Panc1 (cell line): ENCODE measurements around the gene TMEFF2. TPM values are rescaled to one million over a fixed set of nuclear protein-coding genes. Genes with fewer than 3 reads are reported as not detected.

Experiments used
- ATAC-seq: fragments of 200-7000 bp; cut with Tn5 transposase; 2 replicates; pipeline ENCODE4 v1.9.1; 2020; ENCODE audit warnings: mild to moderate bottlenecking, moderate library complexity
- BruUV-seq: library from RNA; stranded (reverse); fragments of 400-500 nt; replicated peaks from 2 replicates; lab custom pipeline; 2021; lab: Mats Ljungman, UMichigan
- CTCF ChIA-PET: fragments of 300-600 bp; sonication (Branson Sonifier 250); formaldehyde crosslinking; loops from one replicate; lab custom pipeline; 2022; ENCODE audit warnings: antibody characterized with exemption; lab: Charles Lee
- POLR2A ChIA-PET: fragments of 300-600 bp; sonication (Branson Sonifier 250); formaldehyde crosslinking; loops from one replicate; lab custom pipeline; 2022; ENCODE audit warnings: antibody characterized with exemption; lab: Charles Lee
- DNase-seq: peaks from one replicate; pipeline ENCODE4 v3.0.0-alpha.2; 2010; ENCODE audit warnings: low read depth, low spot score
- H3K27ac ChIP-seq: 2 replicates; pipeline ENCODE4 v1.5.1; 2011; ENCODE audit warnings: mild to moderate bottlenecking, low read length, inconsistent platforms
- H3K27me3 ChIP-seq: fragments of 200-500 bp; sonication (Bioruptor generic); 2 replicates; pipeline ENCODE4 v1.6.0; 2014; ENCODE audit warnings: low read length, inconsistent platforms; ENCODE audit not compliant: control insufficient read depth, insufficient read depth
- H3K36me3 ChIP-seq: fragments of 200-500 bp; sonication (Bioruptor generic); 2 replicates; pipeline ENCODE4 v1.5.1; 2014; ENCODE audit warnings: inconsistent platforms, mild to moderate bottlenecking, low read length, moderate library complexity; ENCODE audit not compliant: control insufficient read depth, insufficient read depth
- H3K4me1 ChIP-seq: 2 replicates; pipeline ENCODE4 v1.5.1; 2011; ENCODE audit warnings: inconsistent platforms, mild to moderate bottlenecking, low read length, moderate library complexity; ENCODE audit not compliant: control insufficient read depth, insufficient read depth
- H3K4me3 ChIP-seq, 2 experiments: 2 replicates each; pipeline ENCODE4 v1.5.1; 2011 to 2012; ENCODE audit warnings: low read depth in 2 of 2, low read length in 2 of 2, mild to moderate bottlenecking in 2 of 2, inconsistent platforms in 1 of 2, moderate library complexity in 1 of 2
- H3K9me3 ChIP-seq: fragments of 200-500 bp; sonication (Bioruptor generic); 2 replicates; pipeline ENCODE4 v1.5.1; 2014; ENCODE audit warnings: low read depth, mild to moderate bottlenecking, inconsistent platforms, low read length, moderate library complexity; ENCODE audit not compliant: control insufficient read depth, insufficient read depth
- CTCF ChIP-seq: fragments of 450-650 bp; IDR thresholded peaks from 2 replicates; pipeline ENCODE4 v1.5.1; 2017; ENCODE audit warnings: mild to moderate bottlenecking
- POLR2AphosphoS5 ChIP-seq: IDR thresholded peaks from 2 replicates; pipeline ENCODE4 v1.6.1; 2012; ENCODE audit warnings: mild to moderate bottlenecking, low read depth, low read length, moderate library complexity
- REST ChIP-seq, 2 experiments: IDR thresholded peaks; 2 replicates each; pipeline ENCODE4 v1.6.1; 2011 to 2012; ENCODE audit warnings: low read depth in 2 of 2, control low read depth in 1 of 2, low read length in 1 of 2, mild to moderate bottlenecking in 1 of 2, moderate library complexity in 1 of 2; ENCODE audit not compliant: insufficient read depth in 1 of 2
- SIN3A ChIP-seq: IDR thresholded peaks from 2 replicates; pipeline ENCODE4 v1.6.1; 2012; ENCODE audit warnings: low read depth, mild to moderate bottlenecking, low read length, moderate library complexity, borderline replicate concordance; ENCODE audit not compliant: insufficient read depth
- TCF7L2 ChIP-seq: IDR thresholded peaks from 2 replicates; pipeline ENCODE4 v1.6.1; 2011; ENCODE audit warnings: mild to moderate bottlenecking, low read depth, low read length, inconsistent platforms
- in situ Hi-C: cut with HindIII; loops from 2 replicates; pipeline ENCODE4 v1.10.0; 2016; ENCODE audit warnings: low sequenced_read_pairs, low pct_unique_long_range_greater_than_20kb
- intact Hi-C: fragments of 100-400 bp; cut with micrococcal nuclease; formaldehyde crosslinking; loops from one replicate; pipeline ENCODE4 v1.10.0; 2022; ENCODE audit not compliant: unreplicated experiment
- total RNA-seq: library from RNA; stranded (reverse); gene quantifications from one replicate; pipeline ENCODE4 v1.2.1, GENCODE V29; 2021; ENCODE audit not compliant: unreplicated experiment

The TMEFF2 gene
- total RNA-seq, 1 experiment from 2014 or later = 1.5 TPM

DNA sequence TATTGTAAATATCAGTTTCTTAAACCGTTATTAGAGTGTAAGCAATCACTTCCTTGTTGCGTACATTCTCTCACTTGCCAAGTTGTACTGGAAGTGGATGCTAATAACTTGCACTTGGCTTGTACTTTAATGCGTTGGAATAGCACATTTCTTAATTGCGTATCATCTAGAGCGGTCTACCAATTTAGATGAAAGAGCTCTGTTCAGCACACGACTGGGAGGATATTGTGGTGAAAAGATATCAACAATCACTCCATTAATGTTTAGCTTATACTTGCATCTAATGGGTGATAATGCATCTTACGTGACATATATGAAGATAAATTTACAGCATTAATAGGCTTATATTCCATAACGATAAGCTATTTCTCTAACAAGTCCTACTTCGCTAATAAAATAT lies 11.7 kb upstream of the TMEFF2 start:
- BruUV-seq = no TSS peak
- H3K36me3 ChIP-seq = no peaks in the 10 kb centered on the region
- no peaks in the 10 kb centered on the region for H3K4me1 ChIP-seq
- no peaks in the 10 kb centered on the region for H3K9me3 ChIP-seq
- ChIA-PET POLR2A (no interaction called here), CTCF (no interaction called here)
- H3K27ac ChIP-seq = no peak overlapping the region
- DNase-seq = no peak
- intact Hi-C loops (no loop called here), in situ Hi-C loops (no loop called here)
- no peak for ATAC-seq
- H3K27me3 ChIP-seq = no peaks in the 10 kb centered on the region
- no peak overlapping the region for H3K4me3 ChIP-seq
- TF ChIP-seq POLR2AphosphoS5 = no peak

- no peak overlapping the region for H3K27ac ChIP-seq
- no peaks in the 10 kb centered on the region for H3K9me3 ChIP-seq
- ChIA-PET POLR2A (no interaction called here), CTCF (no interaction called here)
- DNase-seq (no peak), ATAC-seq (no peak)
- no peaks in the 10 kb centered on the region for H3K27me3 ChIP-seq
- H3K4me3 ChIP-seq = no peak overlapping the region
- no peaks in the 10 kb centered on the region for H3K36me3 ChIP-seq
- BruUV-seq = no TSS peak
- intact Hi-C loops (no loop called here), in situ Hi-C loops (no loop called here)
- TF ChIP-seq TCF7L2 = no peak
- no peak for TF ChIP-seq CTCF
- no peak for TF ChIP-seq SIN3A
- TF ChIP-seq REST (IDR thresholded peaks at IDR 0.05; ENCODE audit: insufficient read depth in 1 of 2, low read depth in 2 of 2, low read length in 1 of 2) = no peak
- no peak for TF ChIP-seq POLR2AphosphoS5
- no peaks in the 10 kb centered on the region for H3K4me1 ChIP-seq
These were observed 9.1 kb upstream of the TMEFF2 start for GRCh38 chr2:192203876-192204275.

DNA sequence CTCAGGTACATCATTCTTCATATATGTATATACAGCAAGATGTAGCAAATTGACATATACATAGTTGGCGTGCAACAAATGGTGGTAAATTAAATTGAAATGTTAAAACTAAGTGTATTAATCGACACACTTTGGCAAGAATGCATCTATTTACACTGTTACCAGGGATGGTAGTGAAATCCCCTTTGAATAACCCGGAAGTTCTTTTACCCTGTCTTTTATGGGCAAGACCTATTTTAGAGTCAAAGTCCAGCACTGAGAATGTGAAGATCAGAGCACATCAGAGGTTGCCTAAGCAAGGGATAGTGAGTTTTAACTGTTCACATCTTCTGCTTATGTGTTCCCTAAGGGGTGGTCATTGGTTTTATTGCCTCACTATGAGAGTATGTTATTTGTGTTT lies 7.6 kb upstream of the TMEFF2 start:
- POLR2A ChIA-PET = no interaction called here
- no peak for DNase-seq
- Histone ChIP-seq H3K27ac (no peak overlapping the region), H3K27me3 (peaks cover 4% of the 10 kb centered on the region; the same call in 1 of the 2 replicates), H3K4me1 (no peaks in the 10 kb centered on the region), H3K4me3 (no peak overlapping the region), H3K9me3 (no peaks in the 10 kb centered on the region), H3K36me3 (no peaks in the 10 kb centered on the region)
- in situ Hi-C loops = no loop called here
- CTCF ChIA-PET = interaction anchor here (0.6 kb wide), 1 partner anchor 545 kb away, joined by 3 read pairs; no protein-coding TSS in a partner anchor
- ATAC-seq = no peak
- TF ChIP-seq TCF7L2 (no peak), REST (IDR thresholded peaks at IDR 0.05; ENCODE audit: insufficient read depth in 1 of 2, low read depth in 2 of 2, low read length in 1 of 2) (no peak), CTCF (no peak), POLR2AphosphoS5 (no peak), SIN3A (no peak)
- no TSS peak for BruUV-seq
- intact Hi-C loops = no loop called here
